H1 (cell line): ENCODE measurements around the gene BICD1. TPM values are rescaled to one million over a fixed set of nuclear protein-coding genes. Genes with fewer than 3 reads are reported as not detected.
A peak's percentile ranks its signal among the peaks of the same experiment; 100 is the strongest.

Experiments used
- CTCF ChIA-PET: fragments of 300-600 bp; sonication (Branson Sonifier 250); formaldehyde crosslinking; loops from one replicate; lab custom pipeline; 2021; ENCODE audit not compliant: partially characterized antibody; lab: Charles Lee
- POLR2A ChIA-PET: fragments of 300-600 bp; sonication (Branson Sonifier 250); formaldehyde crosslinking; loops from one replicate; lab custom pipeline; 2021; ENCODE audit warnings: inconsistent platforms; ENCODE audit not compliant: partially characterized antibody; lab: Charles Lee
- DNase-seq, 2 experiments: peaks; one replicate each; pipeline versions ENCODE4 v3.0.0 to v3.0.0-alpha.2; 2010 to 2022; ENCODE audit warnings: low spot score in 2 of 2, low read depth in 1 of 2, mixed read lengths in 1 of 2
- FAIRE-seq: peaks from 2 replicates; lab custom pipeline; 2011; peaks lifted over from hg19 to GRCh38; lab: Jason Lieb, UNC
- H2AFZ ChIP-seq: 2 replicates; pipeline ENCODE4 v1.8.1; 2012; ENCODE audit warnings: low read length, inconsistent platforms
- H2AK5ac ChIP-seq: 2 replicates; pipeline ENCODE4 v1.6.1; 2013; ENCODE audit warnings: low read depth, low read length
- H2BK120ac ChIP-seq: replicated peaks from 2 replicates; pipeline ENCODE3; 2013; ENCODE audit warnings: low read depth, low read length, inconsistent platforms
- H2BK12ac ChIP-seq: 2 replicates; pipeline ENCODE4 v1.6.1; 2013; ENCODE audit warnings: low read depth, low read length
- H2BK15ac ChIP-seq: 2 replicates; pipeline ENCODE4 v1.6.1; 2013; ENCODE audit warnings: low read length
- H2BK20ac ChIP-seq: 2 replicates; pipeline ENCODE4 v1.6.1; 2013; ENCODE audit warnings: low read length
- H2BK5ac ChIP-seq: 2 replicates; pipeline ENCODE4 v1.6.1; 2013; ENCODE audit warnings: low read depth, low read length
- H3K14ac ChIP-seq: 2 replicates; pipeline ENCODE4 v1.6.1; 2013; ENCODE audit warnings: inconsistent platforms; ENCODE audit not compliant: insufficient read length
- H3K18ac ChIP-seq: 2 replicates; pipeline ENCODE4 v1.6.1; 2013; ENCODE audit warnings: low read length; ENCODE audit errors: extremely low read depth
- H3K23ac ChIP-seq: 2 replicates; pipeline ENCODE4 v1.6.1; 2013; ENCODE audit warnings: inconsistent platforms; ENCODE audit not compliant: insufficient read length
- H3K23me2 ChIP-seq: 2 replicates; pipeline ENCODE4 v1.6.1; 2013; ENCODE audit warnings: low read depth, low read length
- H3K27ac ChIP-seq: 2 replicates; pipeline ENCODE4 v1.6.1; 2011; ENCODE audit warnings: low read depth, low read length, inconsistent platforms
- H3K27me3 ChIP-seq, 4 experiments: replicated peaks in 1 of 4; 1 replicate in 1 of 4; 2 replicates in 3 of 4; pipeline versions ENCODE4 v1.6.1 to v1.8.1; 2011 to 2013; ENCODE audit warnings: low read length in 3 of 4, mild to moderate bottlenecking in 3 of 4, inconsistent platforms in 2 of 4, mixed read lengths in 2 of 4, moderate library complexity in 1 of 4; ENCODE audit not compliant: control insufficient read depth in 3 of 4, insufficient read depth in 3 of 4; ENCODE audit errors: extremely low read depth in 1 of 4
- H3K36me3 ChIP-seq, 4 experiments: 2 replicates each; pipeline versions ENCODE4 v1.6.1 to v1.8.1; 2011 to 2013; ENCODE audit warnings: mild to moderate bottlenecking in 4 of 4, low read length in 3 of 4, moderate library complexity in 2 of 4, control low read depth in 1 of 4, inconsistent platforms in 1 of 4; ENCODE audit not compliant: insufficient read depth in 4 of 4, control insufficient read depth in 2 of 4
- H3K4ac ChIP-seq: replicated peaks from 2 replicates; pipeline ENCODE3; 2013; ENCODE audit warnings: low read length, low read depth, mixed read lengths, inconsistent platforms; ENCODE audit not compliant: insufficient read length
- H3K4me1 ChIP-seq, 4 experiments: replicated peaks in 1 of 4; 1 replicate in 1 of 4; 2 replicates in 3 of 4; pipeline versions ENCODE4 v1.6.1 to v1.8.1; 2011 to 2013; ENCODE audit warnings: low read length in 3 of 4, inconsistent platforms in 2 of 4, mixed read lengths in 1 of 4; ENCODE audit not compliant: insufficient read depth in 4 of 4, control insufficient read depth in 3 of 4
- H3K4me2 ChIP-seq, 2 experiments: 2 replicates each; pipeline versions ENCODE4 v1.6.1 to v1.8.1; 2011 to 2013; ENCODE audit warnings: low read depth in 2 of 2, low read length in 2 of 2, control low read depth in 1 of 2, inconsistent platforms in 1 of 2, mild to moderate bottlenecking in 1 of 2; ENCODE audit not compliant: insufficient read depth in 1 of 2
- H3K4me3 ChIP-seq, 4 experiments: fragments of 200-600, 300-600 bp in 1 of 4; sonication (generic), shearing (Covaris generic), sonication (Bioruptor Twin) in 1 of 4; 2 replicates each; pipeline versions ENCODE4 v1.5.1 to v1.8.1; 2011 to 2016; ENCODE audit warnings: low read length in 4 of 4, low read depth in 3 of 4, control low read depth in 2 of 4, inconsistent platforms in 2 of 4, mild to moderate bottlenecking in 2 of 4, mixed read lengths in 1 of 4, moderate library complexity in 1 of 4; ENCODE audit not compliant: insufficient read depth in 2 of 4; ENCODE audit errors: extremely low read depth in 1 of 4
- H3K56ac ChIP-seq: replicated peaks from 2 replicates; pipeline ENCODE3; 2013; ENCODE audit warnings: low read depth, mild to moderate bottlenecking, mixed read lengths, low read length, inconsistent platforms; ENCODE audit not compliant: insufficient read length
- H3K79me1 ChIP-seq: 2 replicates; pipeline ENCODE4 v1.6.1; 2013; ENCODE audit warnings: low read depth, low read length, control low read depth
- H3K79me2 ChIP-seq, 2 experiments: 2 replicates each; pipeline versions ENCODE4 v1.6.1 to v1.8.1; 2012 to 2013; ENCODE audit warnings: low read length in 2 of 2, mild to moderate bottlenecking in 2 of 2, inconsistent platforms in 1 of 2; ENCODE audit not compliant: insufficient read depth in 2 of 2, control insufficient read depth in 1 of 2
- H3K9ac ChIP-seq, 4 experiments: replicated peaks in 1 of 4; 1 replicate in 1 of 4; 2 replicates in 3 of 4; pipeline versions ENCODE4 v1.6.1 to v1.8.1; 2011 to 2013; ENCODE audit warnings: low read depth in 3 of 4, low read length in 3 of 4, control low read depth in 2 of 4, mild to moderate bottlenecking in 2 of 4, moderate library complexity in 2 of 4, inconsistent platforms in 1 of 4; ENCODE audit errors: extremely low read depth in 1 of 4
- H3K9me3 ChIP-seq, 2 experiments: 2 replicates each; pipeline versions ENCODE4 v1.6.1 to v1.8.1; 2012 to 2013; ENCODE audit warnings: mild to moderate bottlenecking in 2 of 2, moderate library complexity in 2 of 2, control low read depth in 1 of 2, inconsistent platforms in 1 of 2, low read depth in 1 of 2, low read length in 1 of 2, mixed read lengths in 1 of 2; ENCODE audit not compliant: insufficient read depth in 2 of 2
- H4K20me1 ChIP-seq, 2 experiments: replicated peaks in 1 of 2; 2 replicates each; pipeline versions ENCODE3 to v1.8.1; 2011 to 2013; ENCODE audit warnings: inconsistent platforms in 2 of 2, low read length in 2 of 2, mild to moderate bottlenecking in 1 of 2; ENCODE audit not compliant: insufficient read depth in 2 of 2, control insufficient read depth in 1 of 2
- H4K5ac ChIP-seq: 2 replicates; pipeline ENCODE4 v1.6.1; 2013; ENCODE audit warnings: low read length, low read depth, mixed read lengths, inconsistent platforms; ENCODE audit not compliant: insufficient read length
- H4K8ac ChIP-seq: 2 replicates; pipeline ENCODE4 v1.8.0; 2013; ENCODE audit warnings: mild to moderate bottlenecking, moderate library complexity, low read length, inconsistent platforms; ENCODE audit not compliant: insufficient read depth; ENCODE audit errors: extremely low read depth
- H4K91ac ChIP-seq: replicated peaks from 2 replicates; pipeline ENCODE3; 2013; ENCODE audit warnings: low read length, mixed read lengths, inconsistent platforms; ENCODE audit not compliant: insufficient read length
- CEBPB ChIP-seq: IDR thresholded peaks from 2 replicates; pipeline ENCODE4 v1.6.1; 2012; ENCODE audit warnings: low read depth, low read length
- MAFK ChIP-seq: IDR thresholded peaks from 2 replicates; pipeline ENCODE4 v1.6.1; 2012; ENCODE audit warnings: low read depth, mild to moderate bottlenecking, improper control_type of control experiment, low read length
- WGBS, 2 experiments: shearing (Covaris generic) in 1 of 2; methylation state at CpG; one replicate each; pipeline versions ENCODE4 v1.1.6 to v1.1.7; 2013 to 2015; ENCODE audit warnings: low lambda C conversion rate in 2 of 2, mixed read lengths in 2 of 2, inconsistent platforms in 1 of 2, low coverage in 1 of 2, missing lambda C conversion rate in 1 of 2; ENCODE audit not compliant: insufficient replicate concordance in 2 of 2, insufficient coverage in 1 of 2, insufficient read length in 1 of 2; ENCODE audit errors: extremely low coverage in 1 of 2, missing lambda C conversion rate in 1 of 2; 5-methylcytosine and 5-hydroxymethylcytosine counted together
- polyA plus RNA-seq, 7 experiments: library from polyadenylated mRNA; depleted of rRNA in 3 of 7; stranded (reverse) in 5 of 7; unstranded in 2 of 7; fragments of >200 nt in 5 of 7; fragments of 200-250 nt in 2 of 7; gene quantifications; 1 replicate in 5 of 7; 2 replicates in 1 of 7; 4 replicates in 1 of 7; pipeline versions ENCODE4 v1.2.1 to v1.2.3, GENCODE V29; 2011 to 2013; ENCODE audit warnings: missing spikeins in 2 of 7, mixed read lengths in 2 of 7
- total RNA-seq: library from RNA; stranded (reverse); fragmentation: NEBNext Ultra II Directional; extraction: Animal tissue kit (Norgen Biotek cat#: 25700); gene quantifications from 2 replicates; pipeline ENCODE4 v1.2.1, GENCODE V29; 2021

The BICD1 gene
- total and polyA plus RNA-seq, 2 of the 8 experiments (the other 6 are each of a cell fraction or from before 2014, with no cell fraction given) = 34.1 to 58.4 TPM

DNA sequence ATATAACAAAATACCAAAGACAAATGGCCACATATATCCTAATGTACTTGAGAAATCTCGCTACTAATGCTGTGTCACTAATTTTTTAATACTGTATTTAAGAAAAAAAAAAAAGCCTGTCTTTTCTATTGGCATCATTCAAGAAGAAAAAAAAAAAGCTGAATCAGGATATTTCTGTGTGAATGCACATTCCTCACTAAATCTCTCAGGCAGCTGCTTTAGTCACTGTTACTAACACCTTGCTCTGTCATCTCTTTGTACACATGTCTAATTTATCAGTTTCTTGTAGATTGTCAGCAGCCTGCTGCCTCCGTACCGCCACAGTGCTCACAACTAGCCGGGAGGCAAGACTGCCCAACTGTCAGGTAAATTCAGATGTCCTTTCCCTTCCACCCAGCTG, 260.7 kb downstream of the BICD1 start:
- no peak overlapping the region for H4K91ac ChIP-seq
- H4K5ac ChIP-seq = no peak overlapping the region
- peaks cover 0 to 9% (median 3%) of the 10 kb centered on the region in 4 experiments; a peak in 3 of 7 replicates for H3K4me1 ChIP-seq
- H3K36me3 ChIP-seq = no peaks in the 10 kb centered on the region
- H3K4ac ChIP-seq = no peak overlapping the region
- no peak overlapping the region for H3K18ac ChIP-seq
- DNase-seq (no peak), FAIRE-seq (no peak)
- H3K4me3 ChIP-seq = no peak overlapping the region
- H2BK120ac ChIP-seq = no peak overlapping the region
- no peaks in the 10 kb centered on the region for H3K9me3 ChIP-seq
- H3K23ac ChIP-seq = no peak overlapping the region
- H2AK5ac ChIP-seq = no peak overlapping the region
- H2BK5ac ChIP-seq = no peak overlapping the region
- H3K14ac ChIP-seq = no peak overlapping the region
- H4K20me1 ChIP-seq = no peaks in the 10 kb centered on the region
- H2BK15ac ChIP-seq = no peak overlapping the region
- ChIA-PET CTCF (interaction anchor here (0.6 to 3.2 kb wide), 12 partner anchors 10 to 714 kb away, joined by 3 to 19 read pairs (median 4); no protein-coding TSS in a partner anchor), POLR2A (interaction anchor here (1.0 kb wide), 1 partner anchor 8 kb away, joined by 3 read pairs; no protein-coding TSS in a partner anchor)
- no peak overlapping the region for H3K4me2 ChIP-seq
- no peak overlapping the region for H2BK20ac ChIP-seq
- H3K9ac ChIP-seq = no peak overlapping the region
- no peak overlapping the region for H4K8ac ChIP-seq
- H3K79me2 ChIP-seq = no peaks in the 10 kb centered on the region
- no peak for TF ChIP-seq CEBPB
- peak; percentile 67 for TF ChIP-seq MAFK
- 98% methylated on average over 4 of the region's 4 CpGs; no CpG with 5 or more reads in 1 of the 2 experiments for WGBS, 2 experiments
- H2AFZ ChIP-seq = no peak overlapping the region
- no peak overlapping the region for H3K56ac ChIP-seq
- no peak overlapping the region for H3K27ac ChIP-seq
- H2BK12ac ChIP-seq = no peak overlapping the region
- no peaks in the 10 kb centered on the region for H3K27me3 ChIP-seq
- no peaks in the 10 kb centered on the region for H3K79me1 ChIP-seq
- H3K23me2 ChIP-seq = peaks cover 2% of the 10 kb centered on the region; the same call in 1 of the 2 replicates
